ENCODE data around the gene ADCY5.

The ADCY5 gene

GRCh38 chr3:123290107-123290930 lies 158.6 kb downstream of the ADCY5 start:
- no peak for DNase-seq (ENCODE audit: low read depth in 1 of 2, low spot score in 1 of 2)

- DNase-seq (ENCODE audit: low read depth in 1 of 2, low spot score in 1 of 2), result no peak
Measured at GRCh38 chr3:123289391-123290106, 159.3 kb downstream of the ADCY5 start.

GRCh38 chr3:123287962-123288302 lies 161.0 kb downstream of the ADCY5 start:
- no peak for DNase-seq (ENCODE audit: low read depth in 1 of 2, low spot score in 1 of 2)

GRCh38 chr3:123287051-123287961 lies 161.6 kb downstream of the ADCY5 start:
- DNase-seq (ENCODE audit: low read depth in 1 of 2, low spot score in 1 of 2), result no peak

- DNase-seq (ENCODE audit: low read depth in 1 of 2, low spot score in 1 of 2), result peak in 1 of 2 donors; percentile 9
Measured at GRCh38 chr3:123286308-123287023, 162.4 kb downstream of the ADCY5 start.

- DNase-seq (ENCODE audit: low read depth in 1 of 2, low spot score in 1 of 2), result no peak
Measured at GRCh38 chr3:123285931-123286307, 163.0 kb downstream of the ADCY5 start.

GRCh38 chr3:123285479-123285878 lies 163.4 kb downstream of the ADCY5 start:
- DNase-seq (ENCODE audit: low read depth in 1 of 2, low spot score in 1 of 2), result no peak

- DNase-seq (ENCODE audit: low read depth in 1 of 2, low spot score in 1 of 2), result no peak
Measured at GRCh38 chr3:123285066-123285465, 163.8 kb downstream of the ADCY5 start.

GRCh38 chr3:123284399-123285010 lies 164.4 kb downstream of the ADCY5 start:
- DNase-seq (ENCODE audit: low read depth in 1 of 2, low spot score in 1 of 2), result no peak

- no peak for DNase-seq (ENCODE audit: low read depth in 1 of 2, low spot score in 1 of 2)
Measured at GRCh38 chr3:123283657-123284398, 165.1 kb downstream of the ADCY5 start.

GRCh38 chr3:123283074-123283473 lies 165.8 kb downstream of the ADCY5 start:
- no peak for DNase-seq (ENCODE audit: low read depth in 1 of 2, low spot score in 1 of 2)

GRCh38 chr3:123282461-123282860 lies 166.4 kb downstream of the ADCY5 start:
- no peak for DNase-seq (ENCODE audit: low read depth in 1 of 2, low spot score in 1 of 2)

GRCh38 chr3:123281929-123282328 lies 167.0 kb downstream of the ADCY5 start:
- no peak for DNase-seq (ENCODE audit: low read depth in 1 of 2, low spot score in 1 of 2)

GRCh38 chr3:123281406-123281805 lies 167.5 kb downstream of the ADCY5 start:
- no peak for DNase-seq (ENCODE audit: low read depth in 1 of 2, low spot score in 1 of 2)

GRCh38 chr3:123279121-123279520 lies 169.8 kb downstream of the ADCY5 start:
- DNase-seq (ENCODE audit: low read depth in 1 of 2, low spot score in 1 of 2), result no peak

GRCh38 chr3:123278446-123278845 lies 170.4 kb downstream of the ADCY5 start:
- DNase-seq (ENCODE audit: low read depth in 1 of 2, low spot score in 1 of 2), result no peak

- no peak for DNase-seq (ENCODE audit: low read depth in 1 of 2, low spot score in 1 of 2)
Measured at GRCh38 chr3:123277106-123277505, 171.8 kb downstream of the ADCY5 start.

- DNase-seq (ENCODE audit: low read depth in 1 of 2, low spot score in 1 of 2), result no peak
Measured at GRCh38 chr3:123276346-123277006, 172.4 kb downstream of the ADCY5 start.

GRCh38 chr3:123275691-123276090 lies 173.2 kb downstream of the ADCY5 start:
- DNase-seq (ENCODE audit: low read depth in 1 of 2, low spot score in 1 of 2), result no peak

All from activated CD4-positive, alpha-beta T cell treated with anti-CD3 and anti-CD28 coated beads, Interleukin-2, amount 50 U/mL, for 24 hours (primary cell).